NCI-H146 treated with DMSO at 0.1 percent for 48 hours (cell line): ENCODE data around the gene IQGAP1.
"Not testable (repeated sequence)": the region's sequence is repeated elsewhere in the genome, so short reads cannot be mapped to it uniquely, and the experiment has no call there.

Source experiments
- DNase-seq: peaks from one replicate; lab custom pipeline; 2025; ENCODE audit not compliant: unreplicated experiment; lab: John Stamatoyannopoulos, UW

The IQGAP1 gene

DNA sequence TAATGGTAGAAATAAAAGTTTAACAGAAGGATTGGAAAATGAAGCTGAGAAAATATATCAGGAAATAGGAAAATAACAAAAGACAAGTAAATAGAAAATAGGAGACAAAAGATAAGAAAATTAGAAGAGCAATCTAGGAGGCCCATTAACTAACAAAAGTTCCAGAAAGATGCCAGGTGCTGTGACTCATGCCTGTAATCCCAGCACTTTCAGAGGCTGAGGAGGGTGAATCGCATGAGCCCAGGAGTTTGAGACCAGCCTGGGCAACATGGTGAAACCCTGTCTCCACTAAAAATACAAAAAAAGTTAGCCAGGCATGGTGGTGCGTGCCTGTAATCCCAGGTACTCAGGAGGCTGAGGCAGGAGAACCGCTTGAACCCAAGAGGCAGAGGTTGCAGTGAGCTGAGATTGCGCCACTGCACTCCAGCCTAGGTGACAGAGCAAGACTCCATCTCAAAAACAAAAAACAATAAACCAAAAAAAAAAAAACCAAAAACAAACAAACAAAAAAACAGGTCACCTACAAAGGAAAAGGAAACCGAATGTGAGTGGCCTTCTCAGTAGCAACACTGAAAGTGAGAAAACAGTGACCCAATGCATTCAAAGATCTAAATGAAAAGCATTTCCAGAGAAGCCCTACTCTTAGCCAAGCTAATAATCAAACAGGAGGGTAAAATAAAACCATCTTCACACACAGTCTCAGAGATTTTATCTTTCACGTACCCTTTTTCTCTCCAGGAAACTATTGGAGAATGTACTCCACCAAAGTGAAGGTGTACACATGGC, 136.2 kb downstream of the IQGAP1 start:
- not testable (repeated sequence) for DNase-seq

DNA sequence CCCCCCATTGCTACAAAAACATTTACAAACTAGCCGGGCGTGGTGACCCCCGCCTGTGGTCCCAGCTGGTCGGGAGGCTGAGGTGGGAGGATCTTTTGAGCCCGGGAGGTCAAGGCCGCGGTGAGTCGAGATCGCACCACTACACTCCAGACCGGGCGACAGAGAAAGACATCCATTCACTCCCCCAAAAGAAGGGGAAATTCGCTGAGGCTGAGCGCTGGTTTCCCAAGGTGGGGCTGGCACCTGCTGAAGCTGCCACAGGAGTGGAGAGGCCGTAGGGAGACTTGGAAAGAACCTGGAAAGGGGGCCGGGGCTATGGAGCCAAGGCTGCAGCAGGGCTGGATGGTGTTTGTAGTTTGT, 140.9 kb downstream of the IQGAP1 start:
- DNase-seq: no peak

- DNase-seq: peak; percentile 7
Measured at GRCh38 chr15:90529371-90530249, 141.6 kb downstream of the IQGAP1 start, which contains the start of gene CRTC3. CRTC3 (plus strand) TSS chr15:90529923; CDS start chr15:90530072, 149 bp downstream.

DNA sequence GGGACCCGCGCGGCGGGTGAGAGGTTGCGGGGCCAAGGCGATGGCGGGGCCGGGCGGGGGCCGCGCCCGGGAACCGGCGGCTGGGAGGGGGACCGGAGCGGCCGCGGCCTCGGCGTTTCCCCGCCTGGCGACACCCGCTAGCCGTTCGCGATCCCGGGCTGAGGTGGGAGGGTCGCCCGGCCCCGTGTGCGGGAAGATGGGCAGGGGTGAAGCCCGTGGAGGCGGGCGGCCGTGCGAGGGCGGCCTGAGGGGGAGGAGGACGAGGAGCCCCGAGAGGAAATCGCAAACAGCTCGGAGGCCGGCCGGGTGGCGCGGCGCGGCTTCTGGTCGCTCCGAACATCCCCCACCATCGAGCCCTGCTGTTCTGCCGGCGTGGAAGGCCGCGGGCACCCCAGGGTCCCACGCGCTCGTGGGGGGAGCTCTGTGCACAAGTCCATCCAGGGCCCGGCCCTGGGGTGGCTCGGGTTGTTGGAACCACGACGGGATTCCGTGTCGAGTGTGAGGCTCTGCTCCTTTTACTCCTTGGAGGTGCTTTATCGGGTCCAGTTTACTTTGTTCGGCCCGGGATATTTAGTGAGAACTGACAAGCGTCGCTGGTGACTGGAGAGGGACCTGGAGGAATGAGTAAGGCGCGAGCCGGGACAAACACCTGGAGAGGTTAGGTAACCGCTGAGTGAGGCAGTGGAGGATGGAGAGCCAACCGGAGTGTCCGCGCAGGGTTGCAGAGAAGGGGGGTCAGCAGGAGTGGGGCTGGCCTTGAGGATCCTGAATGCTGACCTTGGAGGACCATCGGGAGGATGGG, 142.4 kb downstream of the IQGAP1 start:
- DNase-seq: peak; percentile 6

DNA sequence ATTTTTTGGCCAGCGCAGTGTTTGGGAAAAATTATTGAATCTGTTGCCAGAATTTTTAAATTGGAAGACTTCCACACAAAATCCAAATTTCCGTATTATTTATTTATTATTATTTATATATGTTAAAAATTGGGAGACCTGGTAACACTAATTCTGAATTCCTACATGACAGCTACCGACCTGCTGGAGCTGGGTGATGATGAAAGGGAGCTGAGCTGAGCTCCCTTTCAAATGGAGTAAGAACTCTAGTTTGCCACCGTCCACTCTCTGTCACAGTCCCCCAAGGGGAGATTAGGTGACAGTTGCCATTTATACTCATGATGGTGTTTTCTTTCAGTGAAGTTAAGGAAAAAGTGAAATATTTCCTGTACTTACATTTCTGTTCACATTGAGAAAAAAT, 143.1 kb downstream of the IQGAP1 start:
- DNase-seq: no peak

DNA sequence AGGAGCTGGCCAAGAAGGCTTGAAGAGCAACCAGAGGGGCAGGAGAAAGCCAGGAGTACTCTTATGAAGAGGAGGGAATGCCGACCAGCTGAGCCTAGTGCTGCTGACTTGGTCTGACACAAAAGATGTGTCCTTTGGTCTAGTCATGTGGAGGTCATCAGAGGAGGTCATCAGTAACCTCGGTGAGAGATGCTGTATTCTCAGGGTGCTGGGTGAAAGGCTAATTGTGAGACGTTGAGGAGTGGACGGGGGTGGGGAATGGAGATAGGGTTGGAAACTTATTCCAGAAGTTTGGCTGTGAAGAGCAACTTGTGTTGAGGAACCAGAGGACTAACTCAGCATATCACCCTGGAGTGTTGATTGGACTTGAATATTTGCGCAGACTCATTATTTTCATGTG, 147.2 kb downstream of the IQGAP1 start:
- DNase-seq: no peak

DNA sequence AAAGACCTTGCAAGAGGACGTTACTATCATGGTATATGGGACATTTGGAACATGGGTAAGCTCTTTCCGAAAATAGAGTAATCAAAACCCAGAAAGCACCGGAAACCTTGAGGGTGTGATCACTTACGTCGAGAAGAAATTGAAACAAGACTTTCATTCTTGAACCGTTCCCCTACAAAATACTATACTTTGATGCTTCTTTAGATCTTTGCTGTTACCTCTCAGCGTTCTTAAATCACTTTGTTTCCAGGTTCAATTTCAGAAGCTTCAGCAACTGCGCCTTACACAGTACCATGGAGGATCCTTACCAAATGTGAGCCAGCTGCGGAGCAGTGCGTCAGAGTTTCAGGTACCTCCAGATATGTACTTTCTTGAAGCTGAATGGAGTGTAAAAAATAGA, 151.7 kb downstream of the IQGAP1 start:
- DNase-seq: no peak

GRCh38 chr15:90540768-90541167, 152.7 kb downstream of the IQGAP1 start:
- DNase-seq: no peak

DNA sequence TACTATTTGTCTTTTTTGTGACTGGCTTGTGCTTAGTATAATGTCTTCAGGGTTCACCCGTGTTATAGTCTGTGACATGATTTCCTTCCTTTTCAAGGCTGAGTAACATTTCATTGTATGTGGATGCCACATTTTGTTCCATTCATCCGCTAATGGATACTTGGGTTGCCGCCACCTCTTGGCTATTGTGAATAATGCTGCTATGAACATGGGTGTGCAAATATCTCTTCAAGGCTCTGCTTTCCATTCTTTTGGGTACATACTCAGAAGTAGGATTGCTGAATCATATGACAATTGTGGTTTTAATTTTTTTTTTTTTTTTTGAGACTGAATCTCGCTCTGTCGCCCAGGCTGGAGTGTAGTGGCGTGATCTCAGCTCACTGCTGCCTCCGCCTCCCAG, 157.1 kb downstream of the IQGAP1 start:
- no peak for DNase-seq

DNA sequence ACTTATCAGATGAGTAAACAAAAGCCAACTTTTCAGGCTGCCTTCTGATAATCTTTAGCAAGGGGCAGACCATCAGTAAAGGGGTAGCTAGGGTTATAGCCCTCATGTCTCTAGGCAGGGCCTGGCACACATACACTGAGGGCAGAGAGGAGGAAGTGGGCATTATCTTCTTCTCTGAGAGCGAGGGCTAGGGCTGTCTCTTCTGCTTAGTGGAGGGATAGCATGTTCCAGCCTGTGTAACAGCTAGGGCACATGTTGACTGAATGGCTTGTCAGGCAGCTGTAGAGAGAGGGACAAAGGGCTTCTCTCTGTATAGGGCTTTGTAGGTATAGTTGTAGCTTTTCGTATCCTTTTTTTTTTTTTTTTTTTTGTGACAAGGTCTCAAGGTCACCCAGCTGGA, 159.5 kb downstream of the IQGAP1 start:
- no peak for DNase-seq

DNA sequence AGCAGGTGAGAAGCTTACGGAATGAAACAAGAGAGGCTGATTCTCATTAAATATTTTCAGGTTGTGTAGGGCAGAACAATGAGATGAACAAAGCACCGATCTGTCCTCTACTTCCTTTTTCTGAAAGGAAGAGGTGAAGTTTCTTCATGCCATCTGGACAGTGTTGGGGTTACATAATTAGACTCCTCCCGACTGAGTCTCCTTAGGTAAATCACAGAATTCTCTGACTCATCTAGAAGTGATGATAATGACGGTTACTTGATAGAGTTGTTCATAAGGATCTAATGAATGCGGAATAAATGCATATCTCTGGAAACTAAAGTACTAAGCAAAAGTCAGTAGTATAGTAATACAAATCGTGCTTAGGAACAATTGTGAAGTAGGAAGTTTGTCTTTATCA, 162.9 kb downstream of the IQGAP1 start:
- no peak for DNase-seq
